Endothelial cell of umbilical vein (primary cell): ENCODE results near the gene PIAS2. TPM values are rescaled to one million over a fixed set of nuclear protein-coding genes. Genes with fewer than 3 reads are reported as not detected.

ENCODE experiments used
- BruUV-seq: library from RNA; stranded (reverse); fragments of 400-500 nt; replicated peaks from 2 replicates; lab custom pipeline; 2021; lab: Mats Ljungman, UMichigan
- CTCF ChIA-PET: fragments of 300-600, 350-600 bp; sonication (Branson Sonifier 250); formaldehyde crosslinking; loops from one replicate; lab custom pipeline; 2021; ENCODE audit warnings: antibody characterized with exemption, inconsistent platforms; lab: Charles Lee
- POLR2A ChIA-PET: fragments of 300-600, 350-600 bp; sonication (Branson Sonifier 250); formaldehyde crosslinking; loops from one replicate; lab custom pipeline; 2021; ENCODE audit warnings: antibody characterized with exemption, inconsistent platforms; lab: Charles Lee
- DNase-seq: peaks from one replicate; pipeline ENCODE4 v3.0.0-alpha.2; 2011; ENCODE audit warnings: low read depth, low spot score
- FAIRE-seq: peaks from 2 replicates; lab custom pipeline; 2011; peaks lifted over from hg19 to GRCh38; lab: Jason Lieb, UNC
- H2AFZ ChIP-seq: 2 replicates; pipeline ENCODE4 v1.6.0; 2012; ENCODE audit warnings: low read depth, low read length, control low read depth, inconsistent platforms
- H3K27ac ChIP-seq: 2 replicates; pipeline ENCODE4 v1.5.1; 2011; ENCODE audit warnings: low read depth, mild to moderate bottlenecking, control low read depth, low read length, moderate library complexity; ENCODE audit not compliant: insufficient read depth
- H3K27me3 ChIP-seq, 2 experiments: 2 replicates each; pipeline versions ENCODE4 v1.6.0 to v1.6.1; 2011; ENCODE audit warnings: low read length in 2 of 2, mixed read lengths in 1 of 2; ENCODE audit not compliant: control insufficient read depth in 2 of 2, insufficient read depth in 2 of 2
- H3K36me3 ChIP-seq, 2 experiments: 2 replicates in 1 of 2; 3 replicates in 1 of 2; pipeline ENCODE4 v1.5.1; 2011; ENCODE audit warnings: low read length in 2 of 2, mild to moderate bottlenecking in 1 of 2, moderate library complexity in 1 of 2; ENCODE audit not compliant: control insufficient read depth in 2 of 2, insufficient read depth in 2 of 2; ENCODE audit errors: extremely low read depth in 1 of 2
- H3K4me1 ChIP-seq: 3 replicates; pipeline ENCODE4 v1.5.1; 2011; ENCODE audit warnings: mild to moderate bottlenecking, low read length; ENCODE audit not compliant: control insufficient read depth, insufficient read depth; ENCODE audit errors: extremely low read depth
- H3K4me2 ChIP-seq: 2 replicates; pipeline ENCODE4 v1.6.1; 2011; ENCODE audit warnings: low read length, control low read depth, mixed read lengths; ENCODE audit not compliant: insufficient read depth
- H3K4me3 ChIP-seq, 3 experiments: fragments of 200-600 bp in 1 of 3; sonication (generic), shearing (Covaris generic) in 1 of 3; replicated peaks in 1 of 3; 2 replicates each; pipeline ENCODE4 v1.5.1; 2011 to 2016; ENCODE audit warnings: control low read depth in 3 of 3, low read length in 3 of 3, mild to moderate bottlenecking in 2 of 3, inconsistent platforms in 1 of 3, low read depth in 1 of 3, moderate library complexity in 1 of 3; ENCODE audit not compliant: insufficient read depth in 1 of 3
- H3K79me2 ChIP-seq: 2 replicates; pipeline ENCODE4 v1.6.0; 2012; ENCODE audit warnings: low read length, inconsistent platforms; ENCODE audit not compliant: control insufficient read depth, insufficient read depth
- H3K9ac ChIP-seq: replicated peaks from 2 replicates; pipeline ENCODE3; 2011; ENCODE audit warnings: low read length, control low read depth; ENCODE audit not compliant: insufficient read depth; ENCODE audit errors: extremely low read depth
- H3K9me1 ChIP-seq: replicated peaks from 3 replicates; pipeline ENCODE4 v1.6.0; 2011; ENCODE audit warnings: mild to moderate bottlenecking, low read length; ENCODE audit not compliant: control insufficient read depth, insufficient read depth; ENCODE audit errors: extremely low read depth
- H3K9me3 ChIP-seq: replicated peaks from 2 replicates; pipeline ENCODE4 v1.5.1; 2012; ENCODE audit warnings: low read length, inconsistent platforms; ENCODE audit not compliant: control insufficient read depth, insufficient read depth
- H4K20me1 ChIP-seq: replicated peaks from 2 replicates; pipeline ENCODE3; 2011; ENCODE audit warnings: mild to moderate bottlenecking, low read length; ENCODE audit not compliant: control insufficient read depth, insufficient read depth; ENCODE audit errors: extremely low read depth
- EZH2 ChIP-seq: IDR thresholded peaks from 2 replicates; pipeline ENCODE4 v1.6.1; 2012; ENCODE audit warnings: borderline replicate concordance, low read depth, mild to moderate bottlenecking, moderate library complexity, low read length, inconsistent platforms; ENCODE audit not compliant: severe bottlenecking
- FOS ChIP-seq: IDR thresholded peaks from 2 replicates; pipeline ENCODE4 v1.6.1; 2011; ENCODE audit warnings: mild to moderate bottlenecking, low read length, moderate library complexity, borderline replicate concordance; ENCODE audit not compliant: insufficient read depth
- GATA2 ChIP-seq: IDR thresholded peaks from 2 replicates; pipeline ENCODE4 v1.7.0; 2011; ENCODE audit warnings: low read depth, mild to moderate bottlenecking, moderate library complexity, mixed read lengths, low read length; ENCODE audit not compliant: insufficient read length, insufficient read depth
- JUN ChIP-seq: IDR thresholded peaks from 2 replicates; pipeline ENCODE4 v1.6.1; 2011; ENCODE audit warnings: borderline replicate concordance, low read depth; ENCODE audit not compliant: insufficient read length, insufficient read depth
- MYC ChIP-seq: IDR thresholded peaks from one replicate; pipeline ENCODE4 v1.6.1; 2011; ENCODE audit warnings: mild to moderate bottlenecking, low read depth, low read length
- POLR2A ChIP-seq: IDR thresholded peaks from 2 replicates; pipeline ENCODE4 v1.6.1; 2012; ENCODE audit warnings: low read depth, mild to moderate bottlenecking, control low read depth, low read length
- POLR2AphosphoS5 ChIP-seq: IDR thresholded peaks from 2 replicates; pipeline ENCODE4 v1.6.1; 2012; ENCODE audit warnings: low read depth, mild to moderate bottlenecking, control low read depth, low read length, moderate library complexity; ENCODE audit not compliant: insufficient read depth
- dilution Hi-C: fragments of 300-500 bp; cut with MboI; formaldehyde crosslinking; loops from one replicate; pipeline ENCODE4 v1.15.0; 2019; ENCODE audit warnings: low sequenced_read_pairs; ENCODE audit not compliant: extremely low pct_ligation_motif_present
- intact Hi-C: fragments of 100-400 bp; cut with micrococcal nuclease; formaldehyde crosslinking; loops from one replicate; pipeline ENCODE4 v1.10.0; 2022
- polyA plus RNA-seq, 4 experiments: library from polyadenylated mRNA; depleted of rRNA in 3 of 4; stranded (reverse) in 3 of 4; unstranded in 1 of 4; fragments of >200 nt; gene quantifications; 2 replicates each; pipeline versions ENCODE4 v1.2.1 to v1.2.3, GENCODE V29; 2011 to 2012; ENCODE audit warnings: missing spikeins in 1 of 4
- total RNA-seq: library from RNA; stranded (reverse); gene quantifications from 2 replicates; pipeline ENCODE4 v1.2.3, GENCODE V29; 2021
- TF ChIP-seq, protein P1 (sequence below): IDR thresholded peaks from 2 replicates; pipeline ENCODE4 v1.6.1; 2011; ENCODE audit not compliant: insufficient read depth, insufficient read length
- TF ChIP-seq, protein P2 (sequence below), 2 donors: IDR thresholded peaks; 1 replicate in 1 of 2; 2 replicates in 1 of 2; pipeline ENCODE4 v1.5.1; 2011; ENCODE audit warnings: low read length in 2 of 2, mild to moderate bottlenecking in 2 of 2, moderate library complexity in 2 of 2, control low read depth in 1 of 2, inconsistent platforms in 1 of 2, low read depth in 1 of 2; ENCODE audit not compliant: insufficient read depth in 1 of 2; ENCODE audit errors: extremely low read depth in 1 of 2

PIAS2 gene
- total and polyA plus RNA-seq, 2 donors (not counting 3 experiments of a cell fraction or from before 2014, with no cell fraction given): 7.0 to 34.3 TPM

DNA sequence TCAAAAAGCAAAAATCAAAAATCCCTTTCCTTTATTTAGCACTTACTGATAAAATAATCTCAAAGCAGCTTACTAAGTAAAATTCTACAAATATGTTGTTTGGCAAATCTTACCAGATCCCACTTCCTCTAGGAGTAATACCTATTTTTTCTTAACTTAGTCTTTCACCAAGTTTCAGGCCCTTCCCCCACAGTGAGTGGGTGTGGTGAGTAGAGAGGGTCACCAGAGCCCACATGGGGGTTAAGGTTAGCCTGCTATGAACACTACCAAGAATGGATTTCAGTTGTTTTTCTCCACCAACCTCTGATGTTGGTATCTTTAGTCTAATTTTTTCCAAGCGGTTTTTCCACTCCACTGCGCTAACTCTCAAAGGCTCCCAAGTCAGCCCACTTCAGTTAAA lies 23.2 kb downstream of the PIAS2 start:
- H3K4me3 ChIP-seq: no peak overlapping the region
- H4K20me1 ChIP-seq: peaks cover 2% of the 10 kb centered on the region
- H3K79me2 ChIP-seq: peaks cover 13% of the 10 kb centered on the region
- intact Hi-C loops (no loop called here), dilution Hi-C loops (no loop called here)
- H3K27ac ChIP-seq: no peak overlapping the region
- H3K4me2 ChIP-seq: no peak overlapping the region
- TF ChIP-seq EZH2 (no peak), POLR2A (no peak), MYC (no peak), FOS (no peak), JUN (no peak), GATA2 (no peak), POLR2AphosphoS5 (no peak)
- TF ChIP-seq, protein P1, sequence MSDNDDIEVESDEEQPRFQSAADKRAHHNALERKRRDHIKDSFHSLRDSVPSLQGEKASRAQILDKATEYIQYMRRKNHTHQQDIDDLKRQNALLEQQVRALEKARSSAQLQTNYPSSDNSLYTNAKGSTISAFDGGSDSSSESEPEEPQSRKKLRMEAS: no peak
- TF ChIP-seq, protein P2, sequence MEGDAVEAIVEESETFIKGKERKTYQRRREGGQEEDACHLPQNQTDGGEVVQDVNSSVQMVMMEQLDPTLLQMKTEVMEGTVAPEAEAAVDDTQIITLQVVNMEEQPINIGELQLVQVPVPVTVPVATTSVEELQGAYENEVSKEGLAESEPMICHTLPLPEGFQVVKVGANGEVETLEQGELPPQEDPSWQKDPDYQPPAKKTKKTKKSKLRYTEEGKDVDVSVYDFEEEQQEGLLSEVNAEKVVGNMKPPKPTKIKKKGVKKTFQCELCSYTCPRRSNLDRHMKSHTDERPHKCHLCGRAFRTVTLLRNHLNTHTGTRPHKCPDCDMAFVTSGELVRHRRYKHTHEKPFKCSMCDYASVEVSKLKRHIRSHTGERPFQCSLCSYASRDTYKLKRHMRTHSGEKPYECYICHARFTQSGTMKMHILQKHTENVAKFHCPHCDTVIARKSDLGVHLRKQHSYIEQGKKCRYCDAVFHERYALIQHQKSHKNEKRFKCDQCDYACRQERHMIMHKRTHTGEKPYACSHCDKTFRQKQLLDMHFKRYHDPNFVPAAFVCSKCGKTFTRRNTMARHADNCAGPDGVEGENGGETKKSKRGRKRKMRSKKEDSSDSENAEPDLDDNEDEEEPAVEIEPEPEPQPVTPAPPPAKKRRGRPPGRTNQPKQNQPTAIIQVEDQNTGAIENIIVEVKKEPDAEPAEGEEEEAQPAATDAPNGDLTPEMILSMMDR (IDR thresholded peaks at IDR 0.05; ENCODE audit: extremely low read depth in 1 of 2, insufficient read depth in 1 of 2, low read depth in 1 of 2, low read length in 2 of 2): no peak
- CTCF ChIA-PET: no interaction called here
- H3K9ac ChIP-seq: no peak overlapping the region
- peaks cover 0 to 2% of the 10 kb centered on the region in 2 experiments for H3K36me3 ChIP-seq
- POLR2A ChIA-PET: no interaction called here
- H3K4me1 ChIP-seq: peaks cover 2% of the 10 kb centered on the region
- H2AFZ ChIP-seq: no peak overlapping the region
- H3K27me3 ChIP-seq: no peaks in the 10 kb centered on the region
- FAIRE-seq (no peak), DNase-seq (no peak)
- H3K9me1 ChIP-seq: no peaks in the 10 kb centered on the region
- no peaks in the 10 kb centered on the region for H3K9me3 ChIP-seq
- BruUV-seq: no TSS peak
